Measurements from ENCODE around the gene TWF1.
"Not testable (repeated sequence)": the region's sequence is repeated elsewhere in the genome, so short reads cannot be mapped to it uniquely, and the experiment has no call there.

TWF1 gene

DNA sequence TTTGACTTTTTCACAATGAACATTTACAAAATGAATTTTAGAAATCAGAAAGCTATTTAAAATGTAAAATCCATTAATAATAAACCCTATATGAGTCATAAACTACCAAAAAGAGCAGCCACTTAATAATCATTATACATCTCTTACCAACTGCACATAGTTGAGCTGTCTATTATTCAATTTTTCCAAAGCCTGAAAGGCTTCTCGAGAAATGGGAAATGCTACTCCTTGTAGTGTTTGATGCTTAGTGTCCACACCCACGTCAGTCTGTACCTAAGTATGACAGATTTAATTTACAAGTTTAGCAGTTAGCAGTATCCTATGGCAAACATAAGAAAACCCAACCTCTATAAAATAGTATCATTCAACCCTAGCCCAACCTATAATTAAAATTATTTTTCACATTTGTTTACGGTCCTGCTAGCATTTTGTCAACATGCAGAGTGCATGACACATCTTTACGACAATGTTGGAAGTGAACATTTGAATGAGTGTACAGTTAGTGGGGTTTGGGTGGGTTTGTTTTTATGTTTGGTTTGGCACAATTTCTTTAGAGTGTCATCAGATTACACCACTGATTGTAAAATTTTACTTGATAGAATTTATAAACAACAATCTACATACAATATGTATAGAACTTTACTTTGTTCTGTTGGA, 8.4 kb downstream of the TWF1 start:
- no peak for DNase-seq

DNA sequence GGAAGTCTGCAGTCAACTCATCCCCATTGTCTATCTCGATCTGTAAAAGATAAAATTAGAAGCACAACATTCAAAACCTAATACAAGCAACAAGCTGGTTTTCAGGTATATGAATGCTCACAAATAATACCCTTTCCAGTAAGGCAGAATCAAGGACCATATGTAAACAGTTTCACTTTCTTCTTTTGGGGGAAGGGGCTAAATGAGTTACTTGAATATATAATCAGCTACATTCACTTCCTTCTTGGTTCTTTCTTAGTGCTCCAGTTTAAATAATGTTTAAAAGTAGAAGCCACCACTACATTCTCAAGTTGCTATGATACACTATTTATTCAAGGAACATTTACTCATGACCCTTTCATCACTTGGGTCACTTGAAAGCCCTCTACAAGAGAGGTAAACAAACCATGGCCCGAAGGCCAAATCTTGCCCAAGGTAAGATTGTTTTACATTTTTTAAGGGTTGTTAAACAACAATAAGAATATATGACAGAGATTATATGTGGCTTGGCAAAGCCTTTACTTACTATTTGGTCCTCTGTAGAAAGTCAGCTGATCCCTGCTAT, 10.3 kb downstream of the TWF1 start:
- DNase-seq: no peak

DNA sequence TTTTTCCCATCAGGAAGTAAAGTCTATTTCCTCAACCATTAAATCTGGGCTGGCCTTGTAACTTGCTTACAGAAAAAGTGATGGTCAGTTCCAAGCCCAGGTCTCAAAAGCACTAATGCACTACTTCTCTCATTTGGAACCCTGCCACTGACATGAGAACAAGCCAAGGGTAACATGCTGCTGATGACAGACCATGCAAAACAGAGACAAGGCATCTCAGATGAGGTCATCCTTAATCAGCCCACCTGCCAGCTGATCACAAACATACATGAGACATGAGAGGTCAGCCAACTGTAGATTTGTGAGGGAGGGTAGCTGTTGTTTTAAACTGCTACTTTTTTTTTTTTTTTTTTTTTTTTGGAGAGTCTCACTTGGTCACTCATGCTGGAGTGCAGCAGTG, 16.2 kb downstream of the TWF1 start:
- DNase-seq: no peak

DNA sequence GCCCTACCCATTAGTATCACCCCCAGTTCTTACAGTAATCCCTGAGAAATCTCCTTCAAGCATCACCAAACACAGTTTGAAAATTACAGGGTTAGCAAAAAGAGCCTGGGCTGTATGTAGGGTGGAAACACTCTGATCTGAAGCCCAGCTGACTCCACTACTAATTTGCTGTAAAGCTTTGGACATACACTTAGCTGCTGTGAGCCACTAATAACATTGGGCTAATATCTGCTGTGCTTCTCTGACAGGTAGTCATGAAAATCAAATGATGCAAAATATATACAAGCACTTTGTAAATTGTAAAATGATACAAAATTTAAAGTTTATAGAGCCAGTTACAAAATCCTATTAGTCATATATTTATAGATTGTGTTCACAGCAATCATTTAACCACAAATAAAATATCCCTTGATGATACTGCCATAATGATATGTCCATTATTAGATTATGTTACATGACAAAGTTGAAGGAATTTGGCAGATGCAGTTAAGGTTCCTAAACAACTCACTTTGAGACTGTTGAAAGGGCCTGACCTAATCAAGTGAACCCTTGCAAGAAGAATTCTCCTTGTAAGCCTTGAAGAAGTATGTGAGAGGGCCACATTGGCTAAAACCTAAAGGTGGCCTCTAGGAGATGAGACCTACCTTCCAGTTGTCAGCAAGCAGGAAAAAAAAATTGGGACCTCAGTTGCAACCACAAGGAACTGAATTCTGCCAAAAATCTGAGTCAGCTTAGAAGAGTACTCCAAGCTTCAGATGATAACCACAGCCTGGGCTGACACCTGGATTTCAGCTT, 19.0 kb downstream of the TWF1 start:
- no peak for DNase-seq

DNA sequence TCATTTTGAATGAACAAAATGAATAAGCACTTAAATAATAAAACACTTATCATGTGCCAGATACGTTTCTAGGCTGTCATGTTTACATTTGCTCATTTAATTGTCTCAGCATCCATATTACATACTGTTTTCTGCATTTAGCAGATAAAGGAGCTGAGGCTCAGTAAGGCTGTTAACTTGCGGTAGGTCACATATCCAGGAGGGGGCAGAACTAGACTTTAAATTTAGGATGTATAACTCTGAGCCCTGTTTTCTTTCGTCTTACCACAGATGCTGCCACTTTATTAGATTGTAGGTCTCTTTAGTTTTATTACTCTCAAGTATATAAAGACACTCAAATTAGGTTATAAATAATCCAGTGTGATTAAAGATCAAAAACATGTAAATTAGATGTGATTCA, 29.6 kb downstream of the TWF1 start:
- no peak for DNase-seq

DNA sequence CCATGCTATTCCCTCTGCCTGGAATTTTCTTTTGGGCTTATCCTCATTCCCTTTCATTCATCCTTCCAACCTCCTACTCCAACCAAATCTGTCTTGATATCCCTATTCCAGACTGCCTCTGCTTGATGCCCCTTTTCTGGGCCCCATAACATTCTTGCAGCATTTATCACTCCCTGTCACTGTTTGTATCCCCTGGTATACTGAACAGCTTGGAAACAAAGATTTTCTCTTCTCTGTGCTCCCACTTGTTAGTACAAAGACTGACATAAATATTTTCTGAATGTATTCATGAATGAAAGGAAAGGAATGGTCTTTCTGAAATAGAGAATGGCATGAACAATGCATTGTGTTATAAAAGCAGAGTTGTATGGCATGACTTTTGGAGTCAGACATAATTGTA, 39.8 kb downstream of the TWF1 start:
- no peak for DNase-seq

DNA sequence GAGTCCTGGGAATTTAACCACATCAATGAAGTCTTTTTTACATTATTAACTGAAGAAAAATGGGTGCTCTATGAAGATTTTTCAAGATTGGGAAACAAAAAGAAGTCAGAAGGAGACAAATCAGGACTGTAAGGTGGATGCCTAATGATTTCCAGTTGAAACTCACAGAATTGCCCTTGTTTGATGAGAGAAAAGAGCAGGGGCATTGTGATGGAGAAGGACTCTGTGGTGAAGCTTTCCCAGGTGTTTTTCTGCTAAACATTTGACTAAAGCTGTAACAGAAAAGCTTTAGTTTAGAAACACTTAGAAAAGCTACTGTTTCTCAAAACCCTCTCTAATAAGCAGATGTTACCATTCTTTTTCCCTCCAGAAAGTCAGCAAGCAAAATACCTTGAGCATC, 41.6 kb downstream of the TWF1 start:
- DNase-seq: no peak

DNA sequence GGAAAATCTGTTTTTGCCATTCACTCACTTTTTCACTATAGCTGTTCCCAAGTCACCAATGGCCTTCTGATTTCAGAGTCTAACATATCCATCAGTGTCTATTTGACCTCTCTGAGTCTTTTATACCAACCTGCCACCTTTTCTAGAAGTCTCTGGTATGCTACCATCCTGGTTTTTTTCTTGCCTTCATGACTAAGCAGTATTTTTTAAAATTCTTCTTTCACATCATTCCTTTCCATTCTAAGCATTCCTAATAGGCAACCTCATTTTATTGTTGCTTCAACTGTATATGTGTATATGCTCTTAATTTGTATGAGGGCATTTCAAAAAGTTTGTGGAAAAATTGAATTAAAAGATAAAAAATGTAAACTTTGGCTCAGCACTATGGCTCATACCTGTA, 42.3 kb downstream of the TWF1 start:
- no peak for DNase-seq

DNA sequence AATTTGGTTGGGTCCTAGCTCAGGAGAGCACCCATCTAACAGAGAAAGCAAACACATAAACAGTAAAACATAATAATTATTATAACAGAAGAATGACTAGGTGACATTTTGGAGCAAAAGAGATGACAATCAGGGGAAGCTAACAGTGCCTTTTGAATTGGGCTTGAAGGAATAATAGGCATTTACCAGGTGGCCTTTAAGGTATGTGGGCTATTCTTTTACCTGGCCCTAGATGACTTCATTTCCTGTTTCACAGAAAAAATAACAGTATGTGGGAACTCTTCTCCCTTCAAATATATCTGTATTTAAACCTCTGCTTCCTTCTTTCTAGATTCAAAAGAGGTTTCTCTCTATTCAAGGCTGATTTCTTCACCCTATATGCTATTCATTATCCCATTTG, 43.5 kb downstream of the TWF1 start:
- DNase-seq: no peak

DNA sequence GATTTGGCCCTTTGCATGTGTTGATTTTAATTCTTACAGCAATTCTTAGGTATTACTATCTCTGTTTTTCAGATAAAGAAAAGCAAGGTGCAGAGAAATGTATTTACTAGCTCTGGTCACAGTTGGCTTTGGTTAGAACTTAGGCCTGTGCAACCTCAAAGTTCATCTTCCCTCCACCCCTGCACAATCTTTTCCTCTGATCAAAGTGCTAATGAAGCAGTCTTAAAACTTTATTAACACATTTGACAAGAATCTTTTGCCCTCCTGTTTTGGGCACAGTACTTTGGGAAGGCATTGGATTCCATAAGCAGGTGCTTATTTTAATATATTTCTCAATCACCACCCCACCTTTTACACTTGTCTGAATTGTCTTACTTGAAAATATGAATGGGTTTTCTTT, 44.6 kb downstream of the TWF1 start:
- no peak for DNase-seq

DNA sequence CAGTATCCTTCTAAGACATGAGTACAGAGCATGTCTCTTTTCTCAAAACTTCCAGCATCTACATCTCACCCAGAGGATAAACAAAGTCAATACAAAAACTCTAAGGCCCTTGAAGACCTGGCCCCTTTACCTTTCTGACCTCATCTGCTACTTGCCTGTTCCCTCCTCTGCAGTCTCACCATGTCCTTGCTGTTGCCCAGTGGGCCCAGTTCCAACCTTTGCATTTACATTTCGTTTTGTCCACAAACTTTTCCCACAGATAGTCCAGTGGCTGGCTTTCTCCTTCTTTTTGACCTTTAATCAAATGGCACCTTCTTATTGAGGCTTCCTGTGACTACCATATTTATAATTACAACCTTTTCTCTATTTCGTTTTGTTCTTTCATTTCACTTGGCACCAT, 45.7 kb downstream of the TWF1 start:
- no peak for DNase-seq

DNA sequence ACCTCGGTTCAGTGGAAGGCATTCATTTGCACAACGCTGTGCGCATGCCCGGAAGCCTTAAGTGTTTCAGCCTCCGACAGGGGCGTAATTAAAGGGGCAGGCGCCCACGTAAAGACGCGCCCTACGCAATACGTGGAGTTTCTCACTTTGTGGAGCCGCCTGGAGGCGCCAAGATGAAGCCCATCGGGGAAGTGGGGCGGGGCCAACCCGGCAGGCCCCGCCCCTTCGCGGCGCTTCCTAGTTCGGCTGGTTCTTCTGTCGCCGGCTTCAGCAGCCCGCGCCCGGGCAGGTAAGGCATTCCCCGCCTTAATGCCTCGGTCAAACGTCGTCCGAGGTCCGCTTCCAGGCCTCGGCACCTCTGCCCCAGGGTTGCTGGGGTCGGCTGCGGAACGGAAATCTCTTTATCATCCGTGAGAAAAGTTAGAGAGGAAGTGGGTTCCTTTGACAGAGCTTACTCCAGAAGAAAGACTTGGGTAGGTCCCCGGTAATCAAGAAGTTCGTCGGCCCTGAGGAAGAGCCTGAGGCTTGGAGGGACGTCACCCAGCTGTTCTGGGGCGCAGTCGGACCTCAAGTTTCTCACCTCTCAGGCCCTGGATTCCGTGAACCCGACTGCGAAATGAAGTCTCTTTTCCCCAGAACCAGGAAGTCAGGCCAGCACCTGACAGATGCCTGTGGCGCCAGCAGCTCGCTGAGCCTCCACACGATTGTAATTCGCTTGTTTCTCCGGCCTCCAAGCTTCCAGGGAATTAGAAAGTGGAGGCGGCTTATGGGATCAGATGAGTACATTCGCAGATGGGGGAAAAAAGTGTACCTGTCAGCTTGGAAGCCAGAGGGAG, 47.2 kb downstream of the TWF1 start, which contains the start of the genes IRAK4 and PUS7L:
Gene IRAK4, plus strand, starts transcription at position 224 of the 836 bp plus-strand sequence. CDS start 9,161 bp downstream, outside the sequence.
Gene PUS7L, minus strand, starts transcription at position 63 of the 836 bp plus-strand sequence. CDS start 3,545 bp downstream, outside the sequence.
- DNase-seq: peak; percentile 98

DNA sequence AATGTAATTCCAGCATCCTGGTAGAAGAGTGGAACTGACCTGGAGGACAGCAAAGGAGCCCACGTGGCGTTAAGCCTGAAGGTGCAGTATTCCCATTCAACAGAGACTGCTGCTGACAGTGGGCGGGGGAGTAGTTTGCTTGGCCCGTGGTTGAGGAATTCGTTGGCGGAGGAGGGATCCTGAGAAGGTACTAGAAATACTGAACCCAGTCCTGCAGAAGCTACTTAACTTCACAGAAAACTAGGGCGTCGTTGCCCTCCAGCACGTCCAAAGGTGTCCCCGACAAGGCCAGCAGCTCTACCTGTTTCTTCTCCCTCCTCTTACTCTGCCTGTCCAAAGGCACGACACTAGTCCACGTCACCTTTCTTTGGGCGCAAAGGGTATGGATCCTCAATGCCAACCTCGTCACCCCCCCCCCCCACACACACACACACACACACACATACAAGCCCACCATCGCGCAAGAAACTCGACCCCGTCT, 47.8 kb downstream of the TWF1 start:
- DNase-seq: no peak

DNA sequence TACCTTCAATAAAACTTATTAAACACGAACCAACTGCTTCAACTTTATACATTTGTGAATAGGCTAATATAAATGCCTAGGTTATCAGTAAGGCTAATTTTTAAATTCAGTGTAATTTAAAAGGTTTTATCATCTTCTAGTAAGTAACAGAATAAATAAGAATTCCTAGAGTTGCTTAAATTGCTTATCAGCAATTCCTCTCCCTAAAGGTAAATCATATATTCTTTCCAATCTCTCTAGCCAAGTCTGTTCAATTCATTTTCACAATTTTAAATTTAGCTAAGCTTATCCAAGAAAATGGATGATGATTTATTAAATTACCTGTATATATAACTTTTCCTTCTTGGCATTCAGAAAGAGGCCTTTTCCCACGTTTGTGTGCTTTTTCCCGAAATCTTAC, 52.1 kb downstream of the TWF1 start:
- DNase-seq: no peak

DNA sequence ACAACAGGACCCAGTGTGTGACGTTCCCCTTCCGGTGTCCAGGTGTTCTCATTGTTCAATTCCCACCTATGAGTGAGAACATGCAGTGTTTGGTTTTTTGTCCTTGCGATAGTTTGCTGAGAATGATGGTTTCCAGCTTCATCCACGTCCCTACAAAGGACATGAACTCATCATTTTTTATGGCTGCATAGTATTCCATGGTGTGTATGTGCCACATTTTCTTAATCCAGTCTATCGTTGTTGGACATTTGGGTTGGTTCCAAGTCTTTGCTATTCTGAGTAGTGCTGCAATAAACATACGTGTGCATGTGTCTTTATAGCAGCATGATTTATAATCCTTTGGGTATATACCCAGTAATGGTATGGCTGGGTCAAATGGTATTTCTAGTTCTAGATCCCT, 54.8 kb downstream of the TWF1 start:
- not testable (repeated sequence) for DNase-seq

DNA sequence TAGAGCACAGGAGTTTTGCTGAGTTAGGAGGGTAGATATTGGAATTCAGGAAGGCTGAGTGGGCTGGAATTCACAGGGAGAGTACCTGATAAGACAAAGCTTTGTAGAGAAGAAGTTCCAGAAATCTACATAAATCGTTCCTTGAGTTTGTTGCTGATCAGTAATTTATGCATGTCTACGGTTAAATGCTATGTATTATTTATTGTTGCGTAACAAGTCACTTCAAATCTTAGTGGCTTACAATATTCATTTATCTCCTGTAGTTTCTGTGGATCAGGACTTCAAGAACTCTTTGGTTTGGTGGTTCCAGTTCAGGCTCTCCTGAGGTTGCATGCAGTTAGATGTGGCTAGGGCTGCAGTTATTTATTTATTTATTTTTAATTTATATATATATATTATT, 55.3 kb downstream of the TWF1 start:
- DNase-seq: no peak

DNA sequence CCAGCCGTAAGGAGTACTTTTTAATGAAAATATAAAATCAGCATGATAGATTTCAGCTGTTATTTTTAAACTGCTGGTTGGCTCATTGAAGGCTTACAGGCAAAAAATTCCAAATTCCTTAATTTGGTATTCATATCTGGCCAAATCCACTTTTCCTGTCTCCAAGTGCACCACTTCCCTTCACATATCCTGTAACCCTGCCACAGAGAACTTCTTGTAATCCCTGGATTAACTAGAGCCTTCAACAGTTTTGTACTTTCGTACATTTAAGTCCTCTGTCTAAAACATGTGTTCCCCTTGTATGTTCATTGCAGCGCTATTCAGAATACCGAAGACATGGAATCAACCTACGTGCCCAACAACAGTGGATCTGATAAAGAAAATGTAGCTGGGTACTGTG, 57.1 kb downstream of the TWF1 start:
- DNase-seq: no peak

DNA sequence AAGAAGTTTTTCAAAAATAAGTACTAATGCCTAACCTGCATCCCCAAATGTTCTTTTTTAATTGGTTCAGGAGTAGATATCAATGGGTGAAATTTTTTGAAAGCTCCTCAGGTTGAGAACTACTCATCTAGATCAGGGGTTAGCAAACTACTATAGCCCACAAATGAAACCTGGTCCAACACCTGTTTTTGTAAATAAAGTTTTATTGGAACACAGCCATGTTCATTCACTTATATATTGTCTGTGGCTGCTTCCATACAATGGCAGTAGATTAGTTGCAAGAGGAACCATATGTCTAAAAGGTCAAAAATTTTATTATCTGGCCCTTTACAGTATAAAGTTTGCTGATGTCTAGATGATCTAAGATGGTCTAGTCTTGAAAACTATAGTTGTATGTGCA, 61.3 kb downstream of the TWF1 start:
- DNase-seq: no peak
